Fibroblast of peridontal ligament (primary cell): ENCODE results near the gene RAPGEF6.
A peak's percentile ranks its signal among the peaks of the same experiment; 100 is the strongest.

Experiments used
- DNase-seq: peaks from one replicate; pipeline ENCODE4 v3.0.0-alpha.2; 2010; ENCODE audit errors: extremely low read depth

Gene RAPGEF6

GRCh38 chr5:131634996-131635683 is at the start of gene RAPGEF6:
TSS of gene RAPGEF6 (minus strand) at chr5:131635229. CDS start at chr5:131635030, 199 bp downstream.
- peak; percentile 100 for DNase-seq

- peak; percentile 8 for DNase-seq
Measured at GRCh38 chr5:131684595-131684994, 49.6 kb upstream of the RAPGEF6 start.

- DNase-seq: peak; percentile 71
Measured at GRCh38 chr5:131684051-131684450, 49.0 kb upstream of the RAPGEF6 start.

GRCh38 chr5:131682826-131683225 is 47.8 kb upstream of the RAPGEF6 start:
- no peak for DNase-seq

GRCh38 chr5:131682175-131682574 is 47.1 kb upstream of the RAPGEF6 start:
- DNase-seq: no peak

- peak; percentile 91 for DNase-seq
Measured at GRCh38 chr5:131679911-131680310, 44.9 kb upstream of the RAPGEF6 start.

- peak; percentile 12 for DNase-seq
Measured at GRCh38 chr5:131678273-131678672, 43.2 kb upstream of the RAPGEF6 start.

GRCh38 chr5:131677115-131677514 is 42.1 kb upstream of the RAPGEF6 start:
- no peak for DNase-seq

GRCh38 chr5:131672776-131673175 is 37.7 kb upstream of the RAPGEF6 start:
- no peak for DNase-seq

- DNase-seq: peak; percentile 97
Measured at GRCh38 chr5:131671994-131672655, 37.1 kb upstream of the RAPGEF6 start.

- DNase-seq: peak; percentile 13
Measured at GRCh38 chr5:131671409-131671808, 36.4 kb upstream of the RAPGEF6 start.

GRCh38 chr5:131664929-131665328 is 29.9 kb upstream of the RAPGEF6 start:
- no peak for DNase-seq

GRCh38 chr5:131661933-131662332 is 26.9 kb upstream of the RAPGEF6 start:
- DNase-seq: no peak

- no peak for DNase-seq
Measured at GRCh38 chr5:131659841-131660240, 24.8 kb upstream of the RAPGEF6 start.

GRCh38 chr5:131659290-131659689 is 24.3 kb upstream of the RAPGEF6 start:
- no peak for DNase-seq

- DNase-seq: no peak
Measured at GRCh38 chr5:131654776-131655175, 19.7 kb upstream of the RAPGEF6 start.

- no peak for DNase-seq
Measured at GRCh38 chr5:131654309-131654708, 19.3 kb upstream of the RAPGEF6 start.

GRCh38 chr5:131649161-131649560 is 14.1 kb upstream of the RAPGEF6 start:
- no peak for DNase-seq

GRCh38 chr5:131647048-131647769 is 12.2 kb upstream of the RAPGEF6 start:
- DNase-seq: no peak

- DNase-seq: no peak
Measured at GRCh38 chr5:131644822-131645221, 9.8 kb upstream of the RAPGEF6 start.

- DNase-seq: no peak
Measured at GRCh38 chr5:131644370-131644769, 9.3 kb upstream of the RAPGEF6 start.

- DNase-seq: no peak
Measured at GRCh38 chr5:131641494-131641893, 6.5 kb upstream of the RAPGEF6 start.
